Stimulated activated CD4-positive, alpha-beta T cell treated with anti-CD3 and anti-CD28 coated beads, Interleukin-15, amount 100 ng/mL, for 24 hours (primary cell): ENCODE results near the gene LYSMD4.
A peak's percentile ranks its signal among the peaks of the same experiment; 100 is the strongest.
"Not testable (repeated sequence)": the region's sequence is repeated elsewhere in the genome, so short reads cannot be mapped to it uniquely, and the experiment has no call there.

Experiments used
- DNase-seq: peaks from one replicate; pipeline ENCODE4 v3.0.0-alpha.2; 2020

The LYSMD4 gene

DNA sequence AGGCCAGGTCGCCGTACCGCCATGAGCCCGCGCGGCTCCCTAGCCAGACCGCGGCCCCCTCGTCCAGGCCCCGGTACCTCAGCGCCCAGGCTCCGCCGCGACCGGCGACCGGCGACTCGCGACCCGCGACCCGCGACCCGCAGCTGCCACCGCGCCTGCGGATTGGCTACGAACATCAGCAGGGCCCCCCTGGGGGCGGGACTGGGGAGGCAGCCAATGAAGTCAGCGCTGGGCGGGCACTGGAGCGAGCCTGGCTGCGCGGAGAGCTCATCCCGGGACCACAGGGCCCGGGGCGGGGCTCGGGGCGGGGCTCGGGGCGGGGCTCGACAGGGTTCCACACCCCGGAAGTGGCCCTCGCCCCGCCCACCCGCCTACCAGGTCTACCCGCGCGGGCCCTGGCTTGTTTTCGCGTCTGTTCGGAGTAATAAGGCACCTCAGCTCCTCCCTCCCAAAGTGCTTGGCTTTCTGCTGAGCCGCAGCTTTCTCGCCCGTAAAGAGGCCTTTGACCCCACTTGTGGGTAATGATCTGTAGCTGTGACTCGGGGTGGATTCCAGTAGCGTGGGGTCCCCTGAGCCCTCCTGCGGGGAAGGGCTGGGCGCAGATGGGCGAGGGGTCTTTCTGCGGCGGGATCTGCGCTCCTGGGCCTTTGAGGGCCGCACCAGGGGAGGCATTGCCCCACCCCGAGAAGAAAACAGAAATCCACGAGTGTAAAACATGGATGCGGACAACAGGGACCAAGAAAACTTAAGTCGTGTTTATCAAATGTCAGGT lies at the start of gene LYSMD4:
LYSMD4 (minus strand) TSS at position 170 of the 772 bp plus-strand sequence. CDS start 1,438 bp downstream, outside the sequence.
- DNase-seq, result peak; percentile 99

DNA sequence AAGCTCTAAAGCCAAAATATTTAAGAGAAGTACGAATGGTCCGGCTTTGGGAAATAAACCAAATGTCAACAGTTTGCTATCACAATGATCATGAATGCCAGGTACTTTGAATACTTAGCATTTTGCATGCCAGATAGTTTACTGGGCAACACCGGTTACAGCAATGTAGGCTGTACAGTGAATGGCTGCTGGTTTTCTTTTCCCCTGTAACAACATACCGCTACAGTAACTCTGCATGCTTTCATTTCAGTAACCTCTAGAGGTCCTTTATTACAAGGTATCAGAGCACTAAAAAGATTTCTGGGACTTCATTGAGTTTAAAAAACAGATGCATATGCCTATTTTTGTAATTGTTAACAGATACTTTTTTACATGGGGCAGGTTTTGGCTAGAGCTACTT lies 48.8 kb upstream of the LYSMD4 start:
- not testable (repeated sequence) for DNase-seq

GRCh38 chr15:99777144-99777543 lies 43.9 kb upstream of the LYSMD4 start:
- no peak for DNase-seq

- no peak for DNase-seq
These were observed 31.3 kb upstream of the LYSMD4 start for GRCh38 chr15:99764522-99764921.

DNA sequence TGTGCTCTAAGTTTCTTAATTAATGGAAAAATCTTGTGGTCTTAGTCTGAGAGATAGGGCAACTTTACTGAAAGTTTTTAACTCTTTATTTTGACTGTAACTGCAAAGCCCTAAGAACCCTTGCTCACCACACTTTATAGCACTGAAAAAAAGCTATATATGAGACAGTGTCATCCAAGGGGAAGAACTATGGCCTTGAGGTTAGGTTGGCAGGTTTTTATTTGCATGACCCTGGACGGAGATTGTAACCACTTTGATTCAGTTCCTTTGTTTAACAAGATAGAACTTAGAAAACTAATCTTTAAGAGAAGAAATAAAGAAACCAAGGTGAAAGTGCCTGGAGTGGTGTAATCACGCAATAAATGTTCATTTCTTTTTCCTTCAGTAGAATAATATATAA lies 30.6 kb upstream of the LYSMD4 start:
- DNase-seq, result no peak

GRCh38 chr15:99762288-99762687 lies 29.1 kb upstream of the LYSMD4 start:
- DNase-seq, result no peak

DNA sequence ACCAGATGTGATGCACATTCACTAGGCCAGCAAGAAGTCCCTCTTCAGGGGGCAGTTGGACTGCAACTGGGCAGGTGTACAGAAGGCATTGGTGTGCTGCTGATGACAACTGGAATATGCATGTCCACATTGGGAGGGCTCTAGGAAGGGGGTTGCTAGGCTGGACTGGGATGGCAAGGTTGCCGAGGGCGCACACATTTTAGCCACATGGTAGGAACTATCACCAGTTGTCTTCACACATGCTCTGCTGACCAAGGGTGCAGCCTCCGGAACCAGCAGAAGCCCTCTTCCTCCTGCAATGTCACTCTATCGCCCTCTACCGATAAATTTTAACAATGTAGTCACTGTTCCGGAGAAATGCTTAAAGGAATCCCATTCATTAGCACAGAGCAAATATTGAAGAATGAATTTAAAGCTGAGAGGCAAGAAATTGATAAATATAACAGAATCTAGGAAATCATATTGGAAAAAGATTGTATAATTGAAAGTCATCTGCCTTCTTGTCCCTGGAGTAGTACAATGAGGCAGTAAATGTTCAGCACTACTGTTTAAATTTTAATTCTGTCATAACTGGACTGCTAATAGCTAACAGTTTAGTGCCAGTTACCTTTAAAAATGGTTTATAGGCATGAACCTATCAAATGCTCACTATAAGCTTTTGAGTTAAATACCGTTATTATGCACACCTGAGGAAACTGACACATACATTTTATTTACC lies 22.6 kb upstream of the LYSMD4 start:
- DNase-seq, result peak; percentile 45

DNA sequence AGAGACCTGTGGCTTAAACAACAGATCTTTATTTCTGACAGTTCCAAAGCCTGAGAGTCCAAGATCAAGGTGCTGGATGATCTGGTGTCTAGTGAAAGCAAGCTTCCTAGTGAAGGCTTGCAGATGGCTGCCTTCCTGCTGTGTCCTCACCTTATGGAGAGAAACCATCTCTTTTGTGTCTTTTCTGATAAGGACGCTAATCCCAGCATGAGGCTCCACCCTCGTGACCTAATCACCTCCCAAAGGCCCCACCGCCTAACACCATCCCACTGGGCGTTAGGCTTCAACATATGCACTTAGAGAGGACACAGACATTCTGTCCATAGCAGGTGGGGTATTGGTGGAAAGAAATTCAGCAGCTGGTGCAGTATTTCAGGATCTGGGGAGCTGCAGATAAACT lies 19.8 kb upstream of the LYSMD4 start:
- DNase-seq, result no peak

DNA sequence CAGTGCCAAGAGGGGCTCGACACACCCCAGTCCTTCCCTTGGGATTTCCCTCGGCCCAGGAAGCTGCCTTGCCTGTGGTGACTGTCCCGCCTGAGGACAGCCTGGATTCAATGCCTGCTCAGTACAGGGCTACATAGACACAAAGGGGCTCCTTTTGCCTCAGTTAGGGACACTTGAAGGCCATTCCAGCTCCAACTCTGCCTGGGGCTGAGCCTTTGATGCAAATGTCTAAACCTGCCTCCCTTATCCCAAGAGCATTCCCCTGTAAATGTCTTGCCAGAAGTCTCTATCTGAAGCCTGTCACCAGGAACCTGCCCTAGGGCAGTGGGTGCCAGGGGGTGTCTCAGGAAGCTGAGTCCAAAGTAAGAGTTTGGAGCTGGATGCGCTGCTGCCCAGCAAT lies 19.3 kb upstream of the LYSMD4 start:
- no peak for DNase-seq

GRCh38 chr15:99750326-99750725 lies 17.1 kb upstream of the LYSMD4 start:
- DNase-seq, result not testable (repeated sequence)

DNA sequence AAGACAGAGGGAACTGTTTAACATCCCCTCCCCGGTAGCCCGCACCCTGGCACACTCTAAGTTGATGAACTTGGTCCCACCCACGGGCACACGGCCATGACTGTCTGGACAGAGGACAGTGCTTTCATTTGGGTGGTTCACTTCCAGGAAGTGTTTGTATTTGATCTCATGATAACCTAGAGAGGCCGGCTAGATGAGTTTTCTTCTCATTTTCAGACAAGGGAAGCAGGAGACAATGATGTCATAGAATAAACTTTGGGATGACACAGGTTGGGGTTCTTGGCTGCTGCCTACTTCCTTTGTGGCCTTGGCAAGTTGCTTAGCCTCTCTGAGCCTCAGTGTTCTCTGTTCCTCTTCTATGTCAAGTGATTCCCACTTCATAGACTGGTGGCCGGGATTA lies 16.1 kb upstream of the LYSMD4 start:
- DNase-seq, result no peak

GRCh38 chr15:99745370-99746086 lies 12.3 kb upstream of the LYSMD4 start:
- DNase-seq, result no peak

DNA sequence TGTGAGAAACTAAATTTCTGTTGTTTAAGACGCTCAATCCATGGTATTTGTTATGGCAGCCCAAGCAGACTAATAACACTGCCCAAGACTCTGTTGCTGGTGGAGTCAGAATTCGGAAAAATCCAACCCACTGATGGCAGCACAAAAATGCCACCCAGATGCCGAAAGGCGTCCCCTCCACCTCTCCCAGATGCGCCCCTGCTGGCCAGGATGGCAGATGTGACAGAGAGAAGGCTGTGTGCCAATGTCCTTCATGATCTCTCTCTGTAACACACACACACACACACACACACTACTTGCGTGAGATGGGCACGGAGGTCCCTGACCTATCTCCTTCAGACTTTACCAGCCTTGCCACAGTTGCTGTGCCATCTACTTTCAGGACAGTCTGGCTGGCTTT lies 10.9 kb upstream of the LYSMD4 start:
- no peak for DNase-seq

DNA sequence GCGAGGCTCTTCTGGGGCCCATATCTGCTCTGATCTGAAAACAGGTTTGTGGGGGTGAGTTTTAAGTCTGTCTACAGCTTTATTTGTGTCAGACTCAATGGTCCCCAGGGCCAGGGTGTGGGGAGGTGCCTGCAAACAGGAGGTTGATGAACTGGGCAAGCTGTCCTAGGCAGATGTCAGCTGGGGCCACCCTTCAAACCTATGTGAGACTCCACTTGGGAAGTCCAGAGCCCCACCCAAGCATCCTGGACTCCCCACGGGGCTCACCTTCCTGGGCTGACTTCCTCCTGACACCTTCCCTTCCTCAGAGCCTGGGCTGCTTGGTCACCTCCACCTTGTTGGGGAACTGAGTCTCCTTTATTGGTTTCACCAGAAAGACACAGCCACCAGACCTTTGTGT lies 8.6 kb upstream of the LYSMD4 start:
- no peak for DNase-seq

DNA sequence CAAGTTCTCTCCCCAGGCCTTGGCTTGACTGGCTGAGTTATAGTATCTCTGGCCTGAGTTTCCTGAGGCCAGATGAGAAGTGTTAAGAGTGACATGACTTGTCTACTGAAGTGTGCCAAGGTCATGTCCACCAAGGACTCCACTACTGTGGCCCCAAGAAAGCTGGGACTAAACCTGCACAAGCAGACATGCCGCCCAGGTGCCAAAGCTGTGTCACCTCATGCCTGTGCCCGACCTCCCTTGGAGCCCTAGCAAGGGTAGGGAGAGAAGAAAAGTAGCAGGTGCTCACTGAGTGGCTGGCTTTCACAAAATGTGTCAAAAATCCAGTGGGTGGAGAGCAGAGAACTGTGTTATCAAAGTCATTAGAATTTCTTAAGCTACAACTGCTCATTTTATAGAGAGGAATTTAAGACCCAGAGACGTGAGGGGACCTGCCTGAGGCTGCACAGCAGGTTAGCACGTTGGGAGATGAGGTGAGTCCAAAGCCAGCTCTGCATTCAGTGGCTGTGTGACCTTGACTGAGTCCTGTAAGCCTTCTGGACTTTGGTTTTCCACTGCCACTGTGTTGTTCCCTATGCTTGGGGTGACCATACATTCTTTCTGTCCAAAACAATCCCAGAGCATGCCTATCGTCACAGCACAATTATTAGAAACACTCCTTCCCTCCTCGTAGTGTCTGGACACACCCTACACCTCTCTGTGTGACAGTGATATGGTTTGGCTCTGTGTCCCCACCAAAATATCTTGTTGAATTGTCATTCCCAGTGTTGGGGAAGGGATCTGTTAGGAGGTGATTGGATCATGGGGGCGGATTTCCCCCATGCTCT lies 5.0 kb upstream of the LYSMD4 start:
- DNase-seq, result no peak

DNA sequence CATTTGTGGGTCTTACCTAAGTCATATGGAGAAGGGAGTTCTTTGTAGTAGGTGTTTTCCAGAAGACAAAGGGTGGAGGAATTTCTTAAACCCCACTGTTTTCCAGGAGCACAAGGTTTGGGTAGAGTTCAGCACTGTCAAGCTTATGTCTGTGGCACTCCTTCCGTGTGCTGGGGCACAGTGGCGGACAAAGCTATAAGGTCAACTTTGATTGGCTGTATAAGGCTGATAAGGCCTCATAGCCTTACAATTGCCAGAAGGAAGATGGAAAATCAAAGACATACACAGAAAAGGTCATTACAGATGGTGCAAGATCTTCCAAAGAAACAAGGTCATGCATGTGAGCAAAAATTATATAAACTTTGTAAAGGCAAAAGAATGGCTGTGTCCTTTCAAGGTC lies 3.5 kb upstream of the LYSMD4 start:
- DNase-seq, result no peak

DNA sequence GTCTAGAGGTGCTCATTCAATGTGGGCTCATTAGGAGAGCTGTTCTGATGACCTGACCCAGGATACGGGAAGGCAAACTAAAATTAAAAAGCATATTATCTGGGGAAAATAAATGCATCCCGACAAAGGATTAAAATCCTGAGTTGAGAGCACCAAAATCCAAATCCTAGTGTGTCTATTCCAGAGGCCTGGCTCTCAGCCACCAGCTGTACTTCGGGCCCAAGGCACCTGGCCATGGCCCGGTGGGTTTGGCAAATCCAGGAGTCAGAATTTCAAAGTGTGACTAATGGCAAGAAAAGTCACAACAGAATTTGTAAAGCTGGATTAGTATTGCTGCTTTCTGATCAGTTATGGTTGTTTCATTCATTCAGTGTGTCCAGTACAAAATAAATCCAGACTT lies 2.6 kb upstream of the LYSMD4 start:
- no peak for DNase-seq

DNA sequence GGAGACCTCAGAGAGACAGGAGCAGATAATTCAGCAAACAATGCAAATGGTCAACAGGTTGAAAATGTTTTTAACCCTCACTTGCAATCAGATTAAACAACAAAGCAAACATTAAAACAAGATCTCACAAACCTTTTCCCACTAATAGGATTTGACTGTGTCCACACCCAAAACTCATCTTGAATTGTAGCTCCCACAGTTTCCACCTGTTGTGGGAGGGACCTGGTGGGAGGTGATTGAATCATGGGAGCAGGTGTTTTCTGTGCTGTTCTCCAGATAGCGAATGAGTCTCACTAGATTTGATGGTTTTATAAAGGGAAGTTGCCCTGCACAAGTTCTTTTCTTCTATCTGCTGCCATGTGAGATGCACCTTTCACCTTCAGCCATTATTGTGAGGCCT lies 1.3 kb upstream of the LYSMD4 start:
- no peak for DNase-seq

DNA sequence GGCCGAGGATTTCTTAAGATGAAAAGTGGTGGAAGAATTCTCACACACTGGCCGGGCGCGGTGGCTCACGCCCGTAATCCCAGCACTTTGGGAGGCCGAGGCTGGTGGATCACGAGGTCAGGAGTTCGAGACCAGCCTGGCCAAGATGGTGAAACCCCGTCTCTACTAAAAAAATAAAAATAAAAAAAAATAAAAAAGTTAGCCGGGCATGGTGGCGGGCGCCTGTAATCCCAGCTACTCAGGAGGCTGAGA lies 729 bp upstream of the LYSMD4 start:
- not testable (repeated sequence) for DNase-seq

DNA sequence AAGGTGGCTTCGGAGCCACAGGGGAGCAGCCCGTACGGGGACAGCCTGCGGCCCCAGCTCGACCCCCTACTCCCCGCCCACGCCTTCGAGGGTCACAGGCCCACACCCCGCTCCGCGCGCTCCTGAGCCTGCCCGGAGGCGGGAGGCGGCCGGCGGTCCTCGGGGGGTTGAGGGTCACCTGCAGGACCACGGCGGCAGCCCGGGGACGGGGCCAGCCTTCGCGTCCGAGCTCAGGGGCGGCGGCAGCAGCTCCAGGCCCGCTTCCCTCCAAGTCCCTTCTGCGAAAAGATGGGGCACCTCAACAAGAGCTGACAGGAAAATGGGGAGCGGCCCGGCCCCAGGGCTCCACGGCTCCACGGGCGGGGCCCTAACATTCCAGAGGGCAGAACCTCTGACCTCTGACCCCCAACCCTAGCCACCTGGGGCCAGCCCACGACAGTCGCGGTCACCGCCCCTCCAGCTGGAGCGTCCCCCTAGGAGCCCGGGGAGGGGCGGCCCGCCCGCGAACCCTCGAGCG lies 428 bp downstream of the LYSMD4 start:
- DNase-seq, result peak; percentile 22

DNA sequence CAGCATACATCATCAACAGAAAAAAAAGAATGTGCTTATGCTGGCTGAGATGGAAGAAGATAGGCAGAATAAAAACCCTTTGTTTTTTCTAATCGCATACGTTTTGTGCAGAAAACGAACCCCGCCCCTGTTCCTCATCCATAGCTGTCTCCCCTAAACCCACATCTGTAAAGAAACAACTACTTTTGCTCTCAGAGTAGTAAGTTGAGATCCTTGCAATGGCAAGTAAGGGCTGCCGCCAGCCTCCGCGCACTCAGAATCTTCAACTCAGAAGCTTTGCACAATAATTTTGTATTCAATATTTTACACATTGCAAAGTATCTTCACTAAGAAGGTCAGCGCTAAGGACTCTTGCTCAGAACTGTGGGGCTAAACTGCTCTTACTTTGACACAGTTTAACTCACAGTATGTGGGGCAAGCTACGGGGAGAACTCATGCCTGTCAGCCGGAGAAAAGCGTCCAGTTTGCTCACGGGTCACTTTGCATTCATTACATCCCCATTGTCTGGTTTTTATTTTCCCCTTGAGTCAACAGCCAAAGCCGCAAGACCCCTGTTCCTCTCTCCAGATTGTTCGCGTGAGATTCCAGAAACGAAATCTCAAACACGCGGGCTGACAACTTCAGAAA lies 1.0 kb downstream of the LYSMD4 start:
- no peak for DNase-seq

GRCh38 chr15:99731336-99732123 lies 1.7 kb downstream of the LYSMD4 start:
- DNase-seq, result no peak
